Prostate gland (tissue), 2 donors: ENCODE measurements around the gene USP22.

Source experiments
- POLR2A ChIP-seq: fragments of 450-650 bp; IDR thresholded peaks from one replicate; pipeline ENCODE4 v1.6.1; 2016; ENCODE audit warnings: antibody characterized with exemption, mild to moderate bottlenecking
- TF ChIP-seq, protein P1 (sequence below), 4 experiments: fragments of 200-600 bp in 2 of 4; fragments of 450-650 bp in 2 of 4; sonication (generic) in 2 of 4; IDR thresholded peaks; 1 replicate in 3 of 4; 2 replicates in 1 of 4; pipeline ENCODE4 v1.5.1; 2016 to 2019; ENCODE audit warnings: antibody characterized with exemption in 4 of 4, mild to moderate bottlenecking in 2 of 4, moderate library complexity in 2 of 4

DNA sequence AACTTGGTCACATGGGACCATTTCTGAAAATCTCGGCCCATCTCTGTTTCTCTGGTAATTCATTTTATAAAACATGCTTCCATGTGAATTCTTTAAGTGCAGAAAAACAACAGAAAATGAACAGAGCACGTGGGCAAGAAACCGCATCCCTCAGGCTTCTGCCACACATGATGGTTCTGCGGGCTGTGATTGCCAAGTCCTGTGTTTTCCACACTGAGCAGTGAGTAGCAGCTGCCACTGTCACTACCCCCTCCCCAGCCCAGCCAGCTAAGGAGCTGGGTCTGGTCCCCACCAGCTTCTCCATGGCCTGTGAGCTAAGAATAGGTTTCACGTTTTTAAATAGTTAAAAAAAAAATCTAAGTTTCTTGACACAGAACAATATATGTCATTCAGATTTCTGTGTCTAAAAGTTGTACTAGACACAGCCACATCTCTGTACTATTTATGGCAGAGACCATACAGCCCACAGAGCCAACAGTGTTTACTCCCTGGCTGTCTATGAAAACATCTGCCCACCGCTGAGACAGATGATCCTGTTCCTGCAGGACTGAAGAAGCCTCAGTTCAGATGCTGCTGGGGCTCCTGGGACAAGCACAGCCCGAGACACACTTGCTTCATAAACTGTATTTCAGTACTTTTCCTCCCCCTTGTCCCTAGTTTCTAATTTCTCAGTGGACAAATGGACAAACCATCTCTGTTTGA lies 41.5 kb downstream of the USP22 start:
- TF ChIP-seq, protein P1, sequence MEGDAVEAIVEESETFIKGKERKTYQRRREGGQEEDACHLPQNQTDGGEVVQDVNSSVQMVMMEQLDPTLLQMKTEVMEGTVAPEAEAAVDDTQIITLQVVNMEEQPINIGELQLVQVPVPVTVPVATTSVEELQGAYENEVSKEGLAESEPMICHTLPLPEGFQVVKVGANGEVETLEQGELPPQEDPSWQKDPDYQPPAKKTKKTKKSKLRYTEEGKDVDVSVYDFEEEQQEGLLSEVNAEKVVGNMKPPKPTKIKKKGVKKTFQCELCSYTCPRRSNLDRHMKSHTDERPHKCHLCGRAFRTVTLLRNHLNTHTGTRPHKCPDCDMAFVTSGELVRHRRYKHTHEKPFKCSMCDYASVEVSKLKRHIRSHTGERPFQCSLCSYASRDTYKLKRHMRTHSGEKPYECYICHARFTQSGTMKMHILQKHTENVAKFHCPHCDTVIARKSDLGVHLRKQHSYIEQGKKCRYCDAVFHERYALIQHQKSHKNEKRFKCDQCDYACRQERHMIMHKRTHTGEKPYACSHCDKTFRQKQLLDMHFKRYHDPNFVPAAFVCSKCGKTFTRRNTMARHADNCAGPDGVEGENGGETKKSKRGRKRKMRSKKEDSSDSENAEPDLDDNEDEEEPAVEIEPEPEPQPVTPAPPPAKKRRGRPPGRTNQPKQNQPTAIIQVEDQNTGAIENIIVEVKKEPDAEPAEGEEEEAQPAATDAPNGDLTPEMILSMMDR (IDR thresholded peaks at IDR 0.05) = no peak
- TF ChIP-seq POLR2A = no peak
